WTC11 (cell line): ENCODE data around the gene TBCE. TPM values are rescaled to one million over a fixed set of nuclear protein-coding genes. Genes with fewer than 3 reads are reported as not detected.

Experiments used
- ATAC-seq: fragments of 200-7000 bp; cut with Tn5 transposase; 2 replicates; pipeline ENCODE4 v1.10.0; 2021; ENCODE audit warnings: mild to moderate bottlenecking, moderate library complexity
- CTCF ChIA-PET: fragments of 300-600 bp; sonication (Branson Sonifier 250); formaldehyde crosslinking; loops from one replicate; lab custom pipeline; 2021; ENCODE audit warnings: antibody characterized with exemption; lab: Charles Lee
- POLR2A ChIA-PET: fragments of 350-600 bp; sonication (Branson Sonifier 250); formaldehyde crosslinking; loops from one replicate; lab custom pipeline; 2021; ENCODE audit warnings: antibody characterized with exemption; lab: Charles Lee
- DNase-seq: peaks from one replicate; pipeline ENCODE4 v3.0.0; 2021; ENCODE audit warnings: low spot score
- H3K27ac Mint-ChIP-seq: 2 replicates; pipeline ENCODE4 v1.8.0; 2021; ENCODE audit warnings: mixed read lengths
- H3K27me3 Mint-ChIP-seq: 2 replicates; pipeline ENCODE4 v1.8.0; 2021; ENCODE audit warnings: low read depth, mild to moderate bottlenecking, moderate library complexity, mixed read lengths
- H3K36me3 Mint-ChIP-seq: 2 replicates; pipeline ENCODE4 v1.8.0; 2021; ENCODE audit warnings: mixed read lengths
- H3K4me1 Mint-ChIP-seq: 2 replicates; pipeline ENCODE4 v1.8.0; 2022; ENCODE audit warnings: mixed read lengths
- H3K4me3 Mint-ChIP-seq: 2 replicates; pipeline ENCODE4 v1.8.0; 2021; ENCODE audit warnings: mild to moderate bottlenecking, moderate library complexity, mixed read lengths
- H3K9me3 Mint-ChIP-seq: 2 replicates; pipeline ENCODE4 v1.8.0; 2021; ENCODE audit warnings: mixed read lengths
- CREB1 ChIP-seq: sonication (generic); formaldehyde crosslinking; IDR thresholded peaks from 2 replicates; pipeline ENCODE4 v1.8.0; 2023; ENCODE audit warnings: mild to moderate bottlenecking, missing genetic modification reagents
- ELF4 ChIP-seq: sonication (generic); formaldehyde crosslinking; IDR thresholded peaks from 2 replicates; pipeline ENCODE4 v1.8.1; 2022; ENCODE audit warnings: low read depth, mild to moderate bottlenecking, moderate library complexity, missing genetic modification reagents
- GABPB1 ChIP-seq: sonication (generic); formaldehyde crosslinking; IDR thresholded peaks from 2 replicates; pipeline ENCODE4 v1.8.1; 2023; ENCODE audit warnings: mild to moderate bottlenecking, missing genetic modification reagents
- GRHL2 ChIP-seq: fragments of 250-450 bp; sonication (Bioruptor Pico); IDR thresholded peaks from 2 replicates; pipeline ENCODE4 v1.8.0; 2022; ENCODE audit warnings: mild to moderate bottlenecking, moderate library complexity; ENCODE audit not compliant: insufficient replicate concordance, severe bottlenecking
- JUN ChIP-seq: sonication (generic); formaldehyde crosslinking; IDR thresholded peaks from 2 replicates; pipeline ENCODE4 v1.8.0; 2023; ENCODE audit warnings: mild to moderate bottlenecking, missing genetic modification reagents
- RELA ChIP-seq: sonication (generic); formaldehyde crosslinking; IDR thresholded peaks from 2 replicates; pipeline ENCODE4 v1.8.1; 2022; ENCODE audit warnings: missing genetic modification reagents, mild to moderate bottlenecking, borderline replicate concordance
- ZNF121 ChIP-seq: sonication (generic); formaldehyde crosslinking; IDR thresholded peaks from 2 replicates; pipeline ENCODE4 v1.8.0; 2023; ENCODE audit warnings: missing genetic modification reagents
- ZNF138 ChIP-seq: sonication (generic); formaldehyde crosslinking; conservative IDR thresholded peaks from 2 replicates; pipeline ENCODE4 v1.8.1; 2022; ENCODE audit warnings: mild to moderate bottlenecking, moderate library complexity, missing genetic modification reagents
- ZNF232 ChIP-seq: sonication (generic); formaldehyde crosslinking; IDR thresholded peaks from 2 replicates; pipeline ENCODE4 v1.8.0; 2022; ENCODE audit warnings: mild to moderate bottlenecking, missing genetic modification reagents
- ZNF416 ChIP-seq: fragments of 250-450 bp; sonication (Bioruptor Pico); IDR thresholded peaks from 2 replicates; pipeline ENCODE4 v1.9.0; 2021; ENCODE audit warnings: mild to moderate bottlenecking, inconsistent platforms
- ZNF423 ChIP-seq: fragments of 250-450 bp; sonication (Bioruptor Pico); IDR thresholded peaks from 2 replicates; pipeline ENCODE4 v2.1.2; 2022; ENCODE audit warnings: mild to moderate bottlenecking, moderate library complexity
- total RNA-seq: library from RNA; stranded (reverse); gene quantifications from 3 replicates; pipeline ENCODE4 v1.2.3, GENCODE V29; 2021
- TF ChIP-seq, protein P1 (sequence below): sonication (generic); formaldehyde crosslinking; IDR thresholded peaks from 2 replicates; pipeline ENCODE4 v1.8.0; 2023; ENCODE audit warnings: mild to moderate bottlenecking, missing genetic modification reagents
- TF ChIP-seq, protein P2 (sequence below): sonication (generic); formaldehyde crosslinking; IDR thresholded peaks from 2 replicates; pipeline ENCODE4 v1.8.0; 2022; ENCODE audit warnings: mild to moderate bottlenecking, missing genetic modification reagents
- TF ChIP-seq, protein P3 (sequence below): fragments of 200-600 bp; IDR thresholded peaks from 2 replicates; pipeline ENCODE4 v1.8.0; 2022; ENCODE audit warnings: antibody characterized with exemption
- TF ChIP-seq, protein P4 (sequence below): sonication (generic); formaldehyde crosslinking; conservative IDR thresholded peaks from 2 replicates; pipeline ENCODE4 v1.8.1; 2023; ENCODE audit warnings: mild to moderate bottlenecking, low read depth, missing genetic modification reagents, moderate library complexity
- TF ChIP-seq, protein P5 (sequence below): sonication (generic); formaldehyde crosslinking; IDR thresholded peaks from 2 replicates; pipeline ENCODE4 v1.8.0; 2022; ENCODE audit warnings: mild to moderate bottlenecking, missing genetic modification reagents
- TF ChIP-seq, protein P6 (sequence below): sonication (generic); formaldehyde crosslinking; IDR thresholded peaks from 2 replicates; pipeline ENCODE4 v1.8.1; 2022; ENCODE audit warnings: low read depth, missing genetic modification reagents, borderline replicate concordance
- TF ChIP-seq, protein P7 (sequence below): sonication (generic); formaldehyde crosslinking; IDR thresholded peaks from 2 replicates; pipeline ENCODE4 v1.8.0; 2022; ENCODE audit warnings: missing genetic modification reagents

Gene TBCE
- total RNA-seq, 1 experiment from 2014 or later: 34.8 TPM

DNA sequence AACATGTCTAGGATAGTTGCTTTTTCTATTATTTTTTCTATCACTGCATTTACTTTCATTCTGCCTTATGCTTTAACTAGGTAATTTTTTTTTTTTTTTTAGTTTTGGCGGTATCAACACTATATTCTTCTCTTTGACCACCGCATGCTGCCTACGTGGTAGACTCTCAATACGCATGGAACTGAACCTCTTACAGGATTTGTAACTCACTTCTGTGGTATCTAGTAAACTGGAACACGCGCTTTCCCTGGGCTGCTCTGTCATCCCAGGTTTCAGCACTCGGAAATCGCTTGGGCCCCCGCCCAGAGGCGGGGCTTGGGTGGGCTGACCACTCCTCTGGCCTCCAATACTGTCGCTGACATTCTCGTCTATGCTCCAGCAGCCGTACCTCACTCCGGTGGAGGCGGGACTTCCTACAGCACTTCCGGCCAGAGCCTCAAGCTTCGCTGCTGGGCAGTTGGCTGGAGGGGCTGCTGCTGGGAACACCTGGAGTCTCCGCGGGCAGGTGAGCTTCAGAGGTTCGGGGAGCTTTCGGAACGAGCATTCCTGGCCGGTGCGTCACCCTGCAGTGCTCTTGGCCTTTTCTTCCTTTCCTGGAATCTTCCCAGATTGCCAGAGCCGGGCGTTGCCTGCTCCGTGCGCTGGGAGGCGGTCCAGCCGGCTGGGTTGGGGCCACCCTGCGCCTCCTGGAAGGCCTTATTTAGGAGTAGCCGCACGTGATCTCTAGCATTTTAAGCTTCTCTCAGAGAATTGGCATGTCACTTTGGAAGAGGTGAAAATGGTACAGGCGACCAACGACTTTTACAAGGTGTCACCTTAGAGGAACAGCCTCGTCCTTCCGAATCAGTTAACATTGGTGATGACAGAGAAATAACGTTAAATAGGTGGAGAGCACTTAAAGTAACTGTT lies at the start of gene TBCE (continued):
- TF ChIP-seq, protein P1, sequence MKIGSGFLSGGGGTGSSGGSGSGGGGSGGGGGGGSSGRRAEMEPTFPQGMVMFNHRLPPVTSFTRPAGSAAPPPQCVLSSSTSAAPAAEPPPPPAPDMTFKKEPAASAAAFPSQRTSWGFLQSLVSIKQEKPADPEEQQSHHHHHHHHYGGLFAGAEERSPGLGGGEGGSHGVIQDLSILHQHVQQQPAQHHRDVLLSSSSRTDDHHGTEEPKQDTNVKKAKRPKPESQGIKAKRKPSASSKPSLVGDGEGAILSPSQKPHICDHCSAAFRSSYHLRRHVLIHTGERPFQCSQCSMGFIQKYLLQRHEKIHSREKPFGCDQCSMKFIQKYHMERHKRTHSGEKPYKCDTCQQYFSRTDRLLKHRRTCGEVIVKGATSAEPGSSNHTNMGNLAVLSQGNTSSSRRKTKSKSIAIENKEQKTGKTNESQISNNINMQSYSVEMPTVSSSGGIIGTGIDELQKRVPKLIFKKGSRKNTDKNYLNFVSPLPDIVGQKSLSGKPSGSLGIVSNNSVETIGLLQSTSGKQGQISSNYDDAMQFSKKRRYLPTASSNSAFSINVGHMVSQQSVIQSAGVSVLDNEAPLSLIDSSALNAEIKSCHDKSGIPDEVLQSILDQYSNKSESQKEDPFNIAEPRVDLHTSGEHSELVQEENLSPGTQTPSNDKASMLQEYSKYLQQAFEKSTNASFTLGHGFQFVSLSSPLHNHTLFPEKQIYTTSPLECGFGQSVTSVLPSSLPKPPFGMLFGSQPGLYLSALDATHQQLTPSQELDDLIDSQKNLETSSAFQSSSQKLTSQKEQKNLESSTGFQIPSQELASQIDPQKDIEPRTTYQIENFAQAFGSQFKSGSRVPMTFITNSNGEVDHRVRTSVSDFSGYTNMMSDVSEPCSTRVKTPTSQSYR: peak; percentile 62; the same call in 1 of the 2 replicates
- TF ChIP-seq ZNF423 (no peak), ZNF416 (CRISPR knock-in tag) (no peak), ZNF232 (CRISPR knock-in tag) (0 out of 2 replicates have a peak, but pooled peaks have one; percentile 11), ZNF138 (no peak), RELA (no peak), ELF4 (CRISPR knock-in tag) (no peak), JUN (CRISPR knock-in tag) (no peak)
- TF ChIP-seq, protein P2, sequence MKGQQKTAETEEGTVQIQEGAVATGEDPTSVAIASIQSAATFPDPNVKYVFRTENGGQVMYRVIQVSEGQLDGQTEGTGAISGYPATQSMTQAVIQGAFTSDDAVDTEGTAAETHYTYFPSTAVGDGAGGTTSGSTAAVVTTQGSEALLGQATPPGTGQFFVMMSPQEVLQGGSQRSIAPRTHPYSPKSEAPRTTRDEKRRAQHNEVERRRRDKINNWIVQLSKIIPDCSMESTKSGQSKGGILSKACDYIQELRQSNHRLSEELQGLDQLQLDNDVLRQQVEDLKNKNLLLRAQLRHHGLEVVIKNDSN (CRISPR knock-in tag): peak; percentile 91
- TF ChIP-seq, protein P3, sequence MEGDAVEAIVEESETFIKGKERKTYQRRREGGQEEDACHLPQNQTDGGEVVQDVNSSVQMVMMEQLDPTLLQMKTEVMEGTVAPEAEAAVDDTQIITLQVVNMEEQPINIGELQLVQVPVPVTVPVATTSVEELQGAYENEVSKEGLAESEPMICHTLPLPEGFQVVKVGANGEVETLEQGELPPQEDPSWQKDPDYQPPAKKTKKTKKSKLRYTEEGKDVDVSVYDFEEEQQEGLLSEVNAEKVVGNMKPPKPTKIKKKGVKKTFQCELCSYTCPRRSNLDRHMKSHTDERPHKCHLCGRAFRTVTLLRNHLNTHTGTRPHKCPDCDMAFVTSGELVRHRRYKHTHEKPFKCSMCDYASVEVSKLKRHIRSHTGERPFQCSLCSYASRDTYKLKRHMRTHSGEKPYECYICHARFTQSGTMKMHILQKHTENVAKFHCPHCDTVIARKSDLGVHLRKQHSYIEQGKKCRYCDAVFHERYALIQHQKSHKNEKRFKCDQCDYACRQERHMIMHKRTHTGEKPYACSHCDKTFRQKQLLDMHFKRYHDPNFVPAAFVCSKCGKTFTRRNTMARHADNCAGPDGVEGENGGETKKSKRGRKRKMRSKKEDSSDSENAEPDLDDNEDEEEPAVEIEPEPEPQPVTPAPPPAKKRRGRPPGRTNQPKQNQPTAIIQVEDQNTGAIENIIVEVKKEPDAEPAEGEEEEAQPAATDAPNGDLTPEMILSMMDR: no peak
- TF ChIP-seq, protein P4, sequence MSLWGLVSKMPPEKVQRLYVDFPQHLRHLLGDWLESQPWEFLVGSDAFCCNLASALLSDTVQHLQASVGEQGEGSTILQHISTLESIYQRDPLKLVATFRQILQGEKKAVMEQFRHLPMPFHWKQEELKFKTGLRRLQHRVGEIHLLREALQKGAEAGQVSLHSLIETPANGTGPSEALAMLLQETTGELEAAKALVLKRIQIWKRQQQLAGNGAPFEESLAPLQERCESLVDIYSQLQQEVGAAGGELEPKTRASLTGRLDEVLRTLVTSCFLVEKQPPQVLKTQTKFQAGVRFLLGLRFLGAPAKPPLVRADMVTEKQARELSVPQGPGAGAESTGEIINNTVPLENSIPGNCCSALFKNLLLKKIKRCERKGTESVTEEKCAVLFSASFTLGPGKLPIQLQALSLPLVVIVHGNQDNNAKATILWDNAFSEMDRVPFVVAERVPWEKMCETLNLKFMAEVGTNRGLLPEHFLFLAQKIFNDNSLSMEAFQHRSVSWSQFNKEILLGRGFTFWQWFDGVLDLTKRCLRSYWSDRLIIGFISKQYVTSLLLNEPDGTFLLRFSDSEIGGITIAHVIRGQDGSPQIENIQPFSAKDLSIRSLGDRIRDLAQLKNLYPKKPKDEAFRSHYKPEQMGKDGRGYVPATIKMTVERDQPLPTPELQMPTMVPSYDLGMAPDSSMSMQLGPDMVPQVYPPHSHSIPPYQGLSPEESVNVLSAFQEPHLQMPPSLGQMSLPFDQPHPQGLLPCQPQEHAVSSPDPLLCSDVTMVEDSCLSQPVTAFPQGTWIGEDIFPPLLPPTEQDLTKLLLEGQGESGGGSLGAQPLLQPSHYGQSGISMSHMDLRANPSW (CRISPR knock-in tag): no peak
- TF ChIP-seq, protein P5, sequence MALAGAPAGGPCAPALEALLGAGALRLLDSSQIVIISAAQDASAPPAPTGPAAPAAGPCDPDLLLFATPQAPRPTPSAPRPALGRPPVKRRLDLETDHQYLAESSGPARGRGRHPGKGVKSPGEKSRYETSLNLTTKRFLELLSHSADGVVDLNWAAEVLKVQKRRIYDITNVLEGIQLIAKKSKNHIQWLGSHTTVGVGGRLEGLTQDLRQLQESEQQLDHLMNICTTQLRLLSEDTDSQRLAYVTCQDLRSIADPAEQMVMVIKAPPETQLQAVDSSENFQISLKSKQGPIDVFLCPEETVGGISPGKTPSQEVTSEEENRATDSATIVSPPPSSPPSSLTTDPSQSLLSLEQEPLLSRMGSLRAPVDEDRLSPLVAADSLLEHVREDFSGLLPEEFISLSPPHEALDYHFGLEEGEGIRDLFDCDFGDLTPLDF (CRISPR knock-in tag): no peak
- TF ChIP-seq, all 79 proteins: peak for 14

DNA sequence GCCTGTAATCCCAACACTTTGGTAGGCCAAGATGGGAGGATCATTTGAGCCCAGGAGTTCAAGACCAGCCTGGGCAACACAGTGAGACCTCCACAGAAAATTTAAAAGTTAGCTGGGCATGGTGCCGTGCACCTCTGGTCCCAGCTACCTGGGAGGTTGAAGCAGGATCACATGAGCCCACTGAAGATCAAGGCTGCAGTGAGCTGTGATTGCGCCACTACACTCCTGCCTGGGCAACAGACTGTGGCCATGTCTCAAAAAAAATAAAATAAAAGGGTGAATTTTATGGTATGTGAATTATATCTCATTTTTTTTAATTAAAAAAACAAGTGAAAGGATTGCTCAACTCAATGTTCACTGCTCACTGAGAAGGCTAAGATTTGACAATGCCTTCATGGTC lies 48.0 kb upstream of the TBCE start:
- DNase-seq: no peak
- POLR2A ChIA-PET: no interaction called here
- peak overlapping the region; percentile 84; the same call in 1 of the 2 replicates for H3K27ac Mint-ChIP-seq
- ATAC-seq: no peak
- no peaks in the 10 kb centered on the region for H3K27me3 Mint-ChIP-seq
- no peak overlapping the region for H3K4me3 Mint-ChIP-seq
- peaks cover 22% of the 10 kb centered on the region for H3K4me1 Mint-ChIP-seq
- H3K36me3 Mint-ChIP-seq: peaks cover 21% of the 10 kb centered on the region
- CTCF ChIA-PET: no interaction called here
- H3K9me3 Mint-ChIP-seq: no peaks in the 10 kb centered on the region
- TF ChIP-seq GRHL2 (CRISPR knock-in tag): no peak
- no peak for TF ChIP-seq ZNF423
- no peak for TF ChIP-seq ZNF121 (CRISPR knock-in tag)
- TF ChIP-seq, protein P3: no peak
- TF ChIP-seq, protein P6, sequence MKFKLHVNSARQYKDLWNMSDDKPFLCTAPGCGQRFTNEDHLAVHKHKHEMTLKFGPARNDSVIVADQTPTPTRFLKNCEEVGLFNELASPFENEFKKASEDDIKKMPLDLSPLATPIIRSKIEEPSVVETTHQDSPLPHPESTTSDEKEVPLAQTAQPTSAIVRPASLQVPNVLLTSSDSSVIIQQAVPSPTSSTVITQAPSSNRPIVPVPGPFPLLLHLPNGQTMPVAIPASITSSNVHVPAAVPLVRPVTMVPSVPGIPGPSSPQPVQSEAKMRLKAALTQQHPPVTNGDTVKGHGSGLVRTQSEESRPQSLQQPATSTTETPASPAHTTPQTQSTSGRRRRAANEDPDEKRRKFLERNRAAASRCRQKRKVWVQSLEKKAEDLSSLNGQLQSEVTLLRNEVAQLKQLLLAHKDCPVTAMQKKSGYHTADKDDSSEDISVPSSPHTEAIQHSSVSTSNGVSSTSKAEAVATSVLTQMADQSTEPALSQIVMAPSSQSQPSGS (CRISPR knock-in tag): no peak
- TF ChIP-seq GABPB1 (CRISPR knock-in tag): no peak
- TF ChIP-seq, protein P7, sequence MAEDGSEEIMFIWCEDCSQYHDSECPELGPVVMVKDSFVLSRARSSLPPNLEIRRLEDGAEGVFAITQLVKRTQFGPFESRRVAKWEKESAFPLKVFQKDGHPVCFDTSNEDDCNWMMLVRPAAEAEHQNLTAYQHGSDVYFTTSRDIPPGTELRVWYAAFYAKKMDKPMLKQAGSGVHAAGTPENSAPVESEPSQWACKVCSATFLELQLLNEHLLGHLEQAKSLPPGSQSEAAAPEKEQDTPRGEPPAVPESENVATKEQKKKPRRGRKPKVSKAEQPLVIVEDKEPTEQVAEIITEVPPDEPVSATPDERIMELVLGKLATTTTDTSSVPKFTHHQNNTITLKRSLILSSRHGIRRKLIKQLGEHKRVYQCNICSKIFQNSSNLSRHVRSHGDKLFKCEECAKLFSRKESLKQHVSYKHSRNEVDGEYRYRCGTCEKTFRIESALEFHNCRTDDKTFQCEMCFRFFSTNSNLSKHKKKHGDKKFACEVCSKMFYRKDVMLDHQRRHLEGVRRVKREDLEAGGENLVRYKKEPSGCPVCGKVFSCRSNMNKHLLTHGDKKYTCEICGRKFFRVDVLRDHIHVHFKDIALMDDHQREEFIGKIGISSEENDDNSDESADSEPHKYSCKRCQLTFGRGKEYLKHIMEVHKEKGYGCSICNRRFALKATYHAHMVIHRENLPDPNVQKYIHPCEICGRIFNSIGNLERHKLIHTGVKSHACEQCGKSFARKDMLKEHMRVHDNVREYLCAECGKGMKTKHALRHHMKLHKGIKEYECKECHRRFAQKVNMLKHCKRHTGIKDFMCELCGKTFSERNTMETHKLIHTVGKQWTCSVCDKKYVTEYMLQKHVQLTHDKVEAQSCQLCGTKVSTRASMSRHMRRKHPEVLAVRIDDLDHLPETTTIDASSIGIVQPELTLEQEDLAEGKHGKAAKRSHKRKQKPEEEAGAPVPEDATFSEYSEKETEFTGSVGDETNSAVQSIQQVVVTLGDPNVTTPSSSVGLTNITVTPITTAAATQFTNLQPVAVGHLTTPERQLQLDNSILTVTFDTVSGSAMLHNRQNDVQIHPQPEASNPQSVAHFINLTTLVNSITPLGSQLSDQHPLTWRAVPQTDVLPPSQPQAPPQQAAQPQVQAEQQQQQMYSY: no peak
- TF ChIP-seq CREB1 (CRISPR knock-in tag): no peak
